Caco-2 (cell line): Measurements from ENCODE around the gene TMEM141. TPM values are rescaled to one million over a fixed set of nuclear protein-coding genes. Genes with fewer than 3 reads are reported as not detected.
"Not testable (repeated sequence)": the region's sequence is repeated elsewhere in the genome, so short reads cannot be mapped to it uniquely, and the experiment has no call there.

Source experiments
- BruUV-seq: library from RNA; stranded (reverse); fragments of 400-500 nt; replicated peaks from 2 replicates; lab custom pipeline; 2021; lab: Mats Ljungman, UMichigan
- CTCF ChIA-PET: fragments of 300-600 bp; sonication (Branson Sonifier 250); formaldehyde crosslinking; loops from one replicate; lab custom pipeline; 2022; ENCODE audit warnings: antibody characterized with exemption; lab: Charles Lee
- POLR2A ChIA-PET: fragments of 300-600 bp; sonication (Branson Sonifier 250); formaldehyde crosslinking; loops from one replicate; lab custom pipeline; 2022; ENCODE audit warnings: antibody characterized with exemption; lab: Charles Lee
- DNase-seq, 2 experiments: peaks; one replicate each; pipeline versions ENCODE4 v3.0.0 to v3.0.0-alpha.2; 2020 to 2022
- H3K27me3 ChIP-seq: replicated peaks from 2 replicates; pipeline ENCODE4 v1.6.0; 2011; ENCODE audit warnings: low read length; ENCODE audit not compliant: control insufficient read depth, insufficient read depth
- H3K36me3 ChIP-seq: 2 replicates; pipeline ENCODE4 v1.5.1; 2011; ENCODE audit warnings: low read length; ENCODE audit not compliant: control insufficient read depth, insufficient read depth
- H3K4me1 ChIP-seq: fragments of 250-450 bp; sonication (Bioruptor Pico); 2 replicates; pipeline ENCODE4 v1.5.1; 2020; ENCODE audit warnings: mild to moderate bottlenecking
- H3K4me3 ChIP-seq: 2 replicates; pipeline ENCODE4 v1.5.1; 2011; ENCODE audit warnings: low read depth, mild to moderate bottlenecking, control low read depth, low read length
- H3K9me3 ChIP-seq: fragments of 250-450 bp; sonication (Bioruptor Pico); 2 replicates; pipeline ENCODE4 v1.5.1; 2020; ENCODE audit warnings: mild to moderate bottlenecking, moderate library complexity
- H3K27ac Mint-ChIP-seq: one replicate; pipeline ENCODE4 v1.8.0; 2022; ENCODE audit warnings: mixed read lengths; ENCODE audit not compliant: unreplicated experiment
- H3K27me3 Mint-ChIP-seq: one replicate; pipeline ENCODE4 v1.8.0; 2022; ENCODE audit warnings: mixed read lengths; ENCODE audit not compliant: insufficient read depth, unreplicated experiment
- H3K36me3 Mint-ChIP-seq: one replicate; pipeline ENCODE4 v1.8.0; 2022; ENCODE audit warnings: mild to moderate bottlenecking, mixed read lengths; ENCODE audit not compliant: insufficient read depth, unreplicated experiment
- H3K4me1 Mint-ChIP-seq: one replicate; pipeline ENCODE4 v1.8.0; 2022; ENCODE audit warnings: low read depth, mixed read lengths; ENCODE audit not compliant: unreplicated experiment
- H3K4me3 Mint-ChIP-seq: one replicate; pipeline ENCODE4 v1.8.0; 2022; ENCODE audit warnings: mild to moderate bottlenecking, moderate library complexity, mixed read lengths; ENCODE audit not compliant: unreplicated experiment
- H3K9me3 Mint-ChIP-seq: one replicate; pipeline ENCODE4 v1.8.0; 2022; ENCODE audit warnings: mixed read lengths; ENCODE audit not compliant: unreplicated experiment
- CTCF ChIP-seq, 2 experiments: fragments of 200-600 bp in 1 of 2; IDR thresholded peaks; 1 replicate in 1 of 2; 2 replicates in 1 of 2; pipeline versions ENCODE4 v1.5.1 to v1.8.0; 2011 to 2022; ENCODE audit warnings: antibody characterized with exemption in 1 of 2, control low read depth in 1 of 2, inconsistent platforms in 1 of 2, low read depth in 1 of 2, low read length in 1 of 2, mild to moderate bottlenecking in 1 of 2, moderate library complexity in 1 of 2; ENCODE audit not compliant: insufficient read depth in 1 of 2, severe bottlenecking in 1 of 2, unreplicated experiment in 1 of 2
- intact Hi-C: fragments of 100-400 bp; cut with micrococcal nuclease; formaldehyde crosslinking; loops from one replicate; pipeline ENCODE4 v1.10.0; 2022; ENCODE audit not compliant: unreplicated experiment
- total RNA-seq: library from RNA; stranded (reverse); gene quantifications from 2 replicates; pipeline ENCODE4 v1.2.3, GENCODE V29; 2022

The TMEM141 gene
- total RNA-seq, 1 experiment from 2014 or later: 107 TPM

DNA sequence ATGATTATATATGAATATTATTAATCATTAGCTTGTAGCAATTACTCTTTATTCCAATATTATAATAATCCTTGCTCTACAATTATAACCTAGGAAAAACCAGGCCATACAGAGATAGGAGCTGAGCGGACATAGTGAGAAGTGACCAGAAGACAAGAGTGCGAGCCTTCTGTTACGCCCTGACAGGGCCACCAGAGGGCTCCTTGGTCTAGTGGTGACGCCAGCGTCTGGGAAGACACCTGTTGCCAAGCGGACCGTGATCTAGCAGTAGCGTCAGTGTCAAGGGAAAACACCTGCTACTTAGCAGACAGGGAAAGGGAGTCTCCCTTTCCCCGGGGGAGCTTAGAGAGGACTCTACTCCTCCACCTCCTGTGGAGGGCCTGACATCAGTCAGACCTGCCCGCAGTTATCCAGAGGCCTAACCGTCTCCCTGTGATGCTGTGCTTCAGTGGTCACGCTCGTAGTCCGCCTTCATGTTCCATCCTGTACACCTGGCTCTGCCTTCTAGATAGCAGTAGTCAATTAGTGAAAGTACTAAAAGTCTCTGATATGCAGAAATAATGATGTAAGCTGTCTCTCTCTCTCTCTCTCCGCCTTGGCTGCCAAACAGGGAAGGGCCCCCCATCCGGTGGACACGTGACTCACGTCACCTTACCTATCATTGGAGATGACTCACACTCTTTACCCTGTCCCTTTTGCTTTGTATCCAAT is 24.6 kb upstream of the TMEM141 start:
- not testable (repeated sequence) for H3K9me3 Mint-ChIP-seq, H3K4me1 Mint-ChIP-seq, H3K4me3 ChIP-seq, H3K27me3 ChIP-seq, H3K27me3 Mint-ChIP-seq, H3K27ac Mint-ChIP-seq, BruUV-seq, H3K4me1 ChIP-seq, H3K9me3 ChIP-seq, H3K36me3 Mint-ChIP-seq, H3K36me3 ChIP-seq
- intact Hi-C loops: loop anchor here (1.0 kb wide), 2 partner anchors 11 to 18 kb away; no protein-coding TSS in a partner anchor
- CTCF ChIA-PET: interaction anchor here (0.6 to 1.8 kb wide), 6 partner anchors 11 to 530 kb away, joined by 3 to 8 read pairs (median 4); partner anchors contain the start of genes MAN1B1 and TMEM141
- peak; percentile 66 to 79 for TF ChIP-seq CTCF (IDR thresholded peaks at IDR 0.05; ENCODE audit: insufficient read depth in 1 of 2, low read depth in 1 of 2, low read length in 1 of 2, severe bottlenecking in 1 of 2, unreplicated experiment in 1 of 2)
- peak overlapping the region; percentile 4 for H3K4me3 Mint-ChIP-seq
- POLR2A ChIA-PET: interaction anchor here (0.6 kb wide), 1 partner anchor 194 kb away, joined by 3 read pairs; no protein-coding TSS in a partner anchor
- DNase-seq: peak; percentile 85 to 89

DNA sequence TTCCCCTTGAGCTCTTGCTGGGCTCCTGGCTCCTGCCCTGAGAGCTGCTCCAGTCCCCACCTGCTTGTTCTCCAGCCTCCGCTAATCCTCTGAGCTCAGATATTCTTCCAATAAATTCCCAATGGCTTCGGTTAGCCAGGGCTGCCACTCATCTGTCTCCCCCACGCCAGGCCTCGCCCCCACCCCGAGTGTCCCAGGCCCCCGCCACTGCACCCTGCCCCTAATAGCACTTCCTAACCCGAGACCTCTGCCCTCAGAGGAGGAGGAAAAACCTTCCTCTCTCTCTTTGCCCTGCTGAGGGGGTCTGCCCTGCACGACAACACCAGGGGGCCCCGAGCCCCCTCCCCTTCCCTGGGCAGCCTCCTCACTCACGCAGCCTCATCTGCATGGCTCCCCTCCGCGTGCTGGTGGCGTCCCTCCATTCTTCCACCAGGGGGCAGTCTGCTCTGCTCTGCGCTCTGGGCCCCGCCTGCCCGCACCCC is 21.4 kb upstream of the TMEM141 start:
- H3K4me3 ChIP-seq: no peak overlapping the region
- ChIA-PET POLR2A (no interaction called here), CTCF (interaction anchor here (0.7 kb wide), 1 partner anchor 10 kb away, joined by 3 read pairs; no protein-coding TSS in a partner anchor)
- BruUV-seq: no TSS peak
- peaks cover 7% of the 10 kb centered on the region for H3K4me1 ChIP-seq
- Mint-ChIP-seq H3K36me3 (peaks cover 4% of the 10 kb centered on the region), H3K4me3 (no peak overlapping the region), H3K9me3 (no peaks in the 10 kb centered on the region), H3K4me1 (peaks cover 7% of the 10 kb centered on the region), H3K27ac (no peak overlapping the region), H3K27me3 (no peaks in the 10 kb centered on the region)
- intact Hi-C loops: no loop called here
- H3K9me3 ChIP-seq: peaks cover 7% of the 10 kb centered on the region; the same call in 1 of the 2 replicates
- TF ChIP-seq CTCF (IDR thresholded peaks at IDR 0.05; ENCODE audit: insufficient read depth in 1 of 2, low read depth in 1 of 2, low read length in 1 of 2, severe bottlenecking in 1 of 2, unreplicated experiment in 1 of 2): no peak
- peaks cover 2% of the 10 kb centered on the region for H3K36me3 ChIP-seq
- no peak for DNase-seq
- no peaks in the 10 kb centered on the region for H3K27me3 ChIP-seq

DNA sequence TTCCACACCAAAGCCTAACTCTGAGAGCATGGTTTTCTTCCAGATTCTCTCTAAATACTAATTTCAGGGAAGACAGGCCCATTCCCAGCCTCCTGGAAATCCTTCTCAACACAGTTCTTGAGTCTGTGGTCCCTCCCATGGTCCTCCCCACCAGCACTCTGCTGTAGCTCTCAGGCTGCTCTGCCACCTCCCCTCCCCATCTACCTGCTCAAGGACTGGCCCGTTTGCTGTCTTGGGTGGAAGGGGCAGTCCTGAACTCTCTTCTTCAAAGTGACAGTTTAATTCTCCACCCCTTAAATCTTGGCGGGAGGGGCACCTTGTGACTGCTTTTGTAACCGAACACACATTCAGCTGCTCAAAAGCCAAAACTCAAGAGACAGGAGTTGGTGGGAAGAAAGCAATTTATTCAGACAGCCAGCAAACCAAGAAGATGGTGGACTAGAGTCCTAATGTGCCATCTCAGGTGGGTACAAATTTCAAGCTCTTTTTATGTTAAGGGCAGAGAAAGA is 19.2 kb upstream of the TMEM141 start:
- Histone ChIP-seq H3K36me3 (peaks cover 2% of the 10 kb centered on the region), H3K4me1 (peaks cover 7% of the 10 kb centered on the region), H3K9me3 (peaks cover 7% of the 10 kb centered on the region; the same call in 1 of the 2 replicates), H3K4me3 (no peak overlapping the region), H3K27me3 (no peaks in the 10 kb centered on the region)
- no peak for DNase-seq
- Mint-ChIP-seq H3K27ac (no peak overlapping the region), H3K27me3 (no peaks in the 10 kb centered on the region), H3K9me3 (no peaks in the 10 kb centered on the region), H3K4me1 (peaks cover 6% of the 10 kb centered on the region), H3K4me3 (no peak overlapping the region), H3K36me3 (peaks cover 4% of the 10 kb centered on the region)
- POLR2A ChIA-PET: no interaction called here
- TF ChIP-seq CTCF (IDR thresholded peaks at IDR 0.05; ENCODE audit: insufficient read depth in 1 of 2, low read depth in 1 of 2, low read length in 1 of 2, severe bottlenecking in 1 of 2, unreplicated experiment in 1 of 2): no peak
- intact Hi-C loops: no loop called here
- CTCF ChIA-PET: no interaction called here
- BruUV-seq: no TSS peak
